HG03064 (cell line): ENCODE measurements around the gene ZNF469.
"Not testable (repeated sequence)": the region's sequence is repeated elsewhere in the genome, so short reads cannot be mapped to it uniquely, and the experiment has no call there.

Experiments used
- ATAC-seq: cut with Tn5 transposase; IDR thresholded peaks from one replicate; pipeline ENCODE4 v1.9.1; 2021; ENCODE audit warnings: low read depth; ENCODE audit not compliant: unreplicated experiment

The ZNF469 gene

GRCh38 chr16:88359008-88359407 lies 23.8 kb upstream of the ZNF469 start:
- no peak for ATAC-seq

GRCh38 chr16:88360401-88360800 lies 22.4 kb upstream of the ZNF469 start:
- not testable (repeated sequence) for ATAC-seq

GRCh38 chr16:88360999-88361398 lies 21.8 kb upstream of the ZNF469 start:
- ATAC-seq, result no peak

GRCh38 chr16:88361775-88362174 lies 21.0 kb upstream of the ZNF469 start:
- no peak for ATAC-seq

GRCh38 chr16:88363239-88363891 lies 19.4 kb upstream of the ZNF469 start:
- ATAC-seq, result no peak

- no peak for ATAC-seq
These were observed 17.4 kb upstream of the ZNF469 start for GRCh38 chr16:88365244-88365865.

GRCh38 chr16:88366032-88366703 lies 16.6 kb upstream of the ZNF469 start:
- ATAC-seq, result no peak

GRCh38 chr16:88366704-88367047 lies 16.1 kb upstream of the ZNF469 start:
- ATAC-seq, result no peak

GRCh38 chr16:88367560-88367959 lies 15.2 kb upstream of the ZNF469 start:
- no peak for ATAC-seq

- ATAC-seq, result no peak
These were observed 14.7 kb upstream of the ZNF469 start for GRCh38 chr16:88368036-88368435.

- ATAC-seq, result no peak
These were observed 13.8 kb upstream of the ZNF469 start for GRCh38 chr16:88368994-88369393.

- ATAC-seq, result no peak
These were observed 13.2 kb upstream of the ZNF469 start for GRCh38 chr16:88369447-88370008.

- ATAC-seq, result no peak
These were observed 12.4 kb upstream of the ZNF469 start for GRCh38 chr16:88370365-88370764.

GRCh38 chr16:88372522-88372921 lies 10.2 kb upstream of the ZNF469 start:
- ATAC-seq, result no peak

GRCh38 chr16:88373211-88373610 lies 9.5 kb upstream of the ZNF469 start:
- no peak for ATAC-seq

- ATAC-seq, result no peak
These were observed 8.7 kb upstream of the ZNF469 start for GRCh38 chr16:88373927-88374492.

GRCh38 chr16:88374736-88375135 lies 8.0 kb upstream of the ZNF469 start:
- no peak for ATAC-seq

- no peak for ATAC-seq
These were observed 7.4 kb upstream of the ZNF469 start for GRCh38 chr16:88375236-88375975.

- ATAC-seq, result no peak
These were observed 6.5 kb upstream of the ZNF469 start for GRCh38 chr16:88375996-88376834.
